GM19455 (cell line): ENCODE results near the gene MDGA2.
"Not testable (repeated sequence)": the region's sequence is repeated elsewhere in the genome, so short reads cannot be mapped to it uniquely, and the experiment has no call there.

Source experiments
- ATAC-seq: cut with Tn5 transposase; IDR thresholded peaks from one replicate; pipeline ENCODE4 v1.9.1; 2021; ENCODE audit not compliant: unreplicated experiment

The MDGA2 gene

DNA sequence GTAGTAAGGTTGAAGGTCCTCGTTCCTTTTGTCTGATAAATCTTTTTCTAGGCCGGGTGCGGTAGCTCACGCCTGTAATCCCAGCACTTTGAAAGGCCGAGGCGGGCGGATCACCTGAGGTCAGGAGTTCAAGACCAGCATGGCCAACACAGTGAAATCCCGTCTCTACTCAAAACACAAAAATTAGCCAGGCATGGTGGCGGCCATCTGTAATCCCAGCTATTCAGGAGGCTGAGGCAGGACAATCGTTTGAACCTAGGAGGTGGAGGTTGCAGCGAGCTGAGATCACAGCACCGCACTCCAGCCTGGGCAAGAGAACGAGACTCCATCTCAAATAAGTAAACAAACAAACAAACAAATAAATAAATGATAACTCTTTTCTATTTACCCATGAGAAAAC is 51.3 kb downstream of the MDGA2 start:
- ATAC-seq, result not testable (repeated sequence)

DNA sequence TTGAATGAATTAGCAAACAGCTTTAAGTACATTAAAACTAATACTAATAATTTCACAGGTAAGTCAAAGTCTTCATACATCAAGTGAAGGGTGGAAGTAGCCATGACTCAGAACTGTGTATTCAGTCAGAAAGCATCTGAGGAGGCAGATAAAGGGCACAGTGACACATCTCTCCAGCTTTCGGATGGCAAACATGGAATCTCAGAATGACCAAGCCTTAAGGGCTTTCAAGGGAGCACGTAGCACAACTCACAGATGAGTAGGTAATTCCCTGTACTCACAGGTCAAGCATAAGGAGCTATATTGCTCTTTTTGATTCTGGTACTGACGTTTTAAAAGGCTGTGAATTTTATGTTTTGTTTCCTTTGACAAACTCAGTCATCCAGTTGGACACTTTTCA is 56.0 kb downstream of the MDGA2 start:
- ATAC-seq, result no peak

DNA sequence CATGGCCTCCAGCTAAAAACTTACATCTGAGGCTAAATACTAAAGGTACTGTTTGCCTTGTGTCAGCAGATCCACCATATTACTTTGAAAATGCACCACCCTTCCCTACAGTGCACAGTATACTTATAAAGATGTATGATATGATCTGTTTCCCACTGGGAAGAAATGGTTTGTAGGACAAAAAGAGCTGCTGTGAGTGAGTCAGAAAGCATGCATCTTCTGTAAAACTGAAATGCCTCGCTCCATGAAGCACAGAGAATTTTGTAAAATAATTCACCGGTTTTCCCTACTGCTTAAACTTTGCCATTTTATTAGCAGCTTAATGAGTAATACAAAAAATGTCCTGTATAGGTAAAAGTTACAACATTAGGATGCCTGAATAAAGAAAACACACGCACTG is 68.8 kb downstream of the MDGA2 start:
- no peak for ATAC-seq

DNA sequence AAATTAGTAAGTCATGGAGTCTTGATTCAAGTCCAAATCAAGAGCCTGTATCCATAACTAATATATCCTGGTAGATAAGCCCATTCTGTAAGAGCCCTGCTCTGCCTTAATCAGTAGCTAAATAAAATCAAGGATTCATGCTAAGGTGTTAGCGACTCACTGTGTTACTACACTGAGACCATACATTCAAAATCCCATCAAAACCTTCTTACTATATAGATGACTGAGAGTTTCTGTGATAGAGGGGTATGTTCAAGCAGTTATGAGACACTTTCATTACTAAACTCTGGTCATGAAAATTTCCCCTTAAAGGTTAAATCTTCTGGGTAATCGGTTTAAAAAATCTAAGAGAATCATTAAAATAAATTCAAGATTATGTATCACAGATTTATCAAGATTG is 78.5 kb downstream of the MDGA2 start:
- no peak for ATAC-seq

DNA sequence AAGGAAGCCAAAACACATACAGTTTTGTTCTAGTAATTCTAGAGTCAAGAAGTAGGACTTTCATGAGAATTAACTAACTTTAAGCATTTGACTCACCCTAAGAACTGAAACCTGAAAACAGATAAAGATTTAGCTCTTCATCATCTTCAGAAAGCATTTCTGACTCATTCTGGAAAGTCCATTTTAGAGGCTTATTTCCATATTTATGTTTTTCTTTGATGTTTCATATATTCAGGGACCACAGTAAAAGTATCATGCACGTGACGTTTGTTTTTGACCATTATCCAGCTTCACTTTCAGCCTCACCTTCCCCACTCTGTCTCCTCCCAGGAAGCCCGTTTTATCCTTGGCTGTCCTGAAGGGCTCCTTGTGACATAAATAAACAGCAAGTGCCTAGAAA is 79.2 kb downstream of the MDGA2 start:
- peak; percentile 71 for ATAC-seq

DNA sequence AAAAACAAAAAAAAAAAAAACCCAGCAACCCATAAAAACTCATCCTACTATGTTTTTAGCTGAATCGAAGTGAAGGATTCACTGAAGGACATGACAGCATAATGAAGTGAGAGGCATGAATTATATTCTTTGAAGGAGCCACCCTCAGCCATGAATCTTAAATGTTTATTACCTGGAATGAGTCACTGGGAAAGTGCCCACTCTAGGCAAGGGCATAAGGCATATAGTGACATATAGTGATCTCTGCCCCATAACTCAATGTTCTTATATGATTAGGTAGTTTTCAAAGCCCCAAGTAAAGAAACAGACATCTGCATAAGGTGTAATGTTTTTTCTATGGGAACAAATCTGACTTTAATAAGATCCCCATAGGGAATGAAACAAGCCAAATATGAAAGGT is 79.9 kb downstream of the MDGA2 start:
- no peak for ATAC-seq

DNA sequence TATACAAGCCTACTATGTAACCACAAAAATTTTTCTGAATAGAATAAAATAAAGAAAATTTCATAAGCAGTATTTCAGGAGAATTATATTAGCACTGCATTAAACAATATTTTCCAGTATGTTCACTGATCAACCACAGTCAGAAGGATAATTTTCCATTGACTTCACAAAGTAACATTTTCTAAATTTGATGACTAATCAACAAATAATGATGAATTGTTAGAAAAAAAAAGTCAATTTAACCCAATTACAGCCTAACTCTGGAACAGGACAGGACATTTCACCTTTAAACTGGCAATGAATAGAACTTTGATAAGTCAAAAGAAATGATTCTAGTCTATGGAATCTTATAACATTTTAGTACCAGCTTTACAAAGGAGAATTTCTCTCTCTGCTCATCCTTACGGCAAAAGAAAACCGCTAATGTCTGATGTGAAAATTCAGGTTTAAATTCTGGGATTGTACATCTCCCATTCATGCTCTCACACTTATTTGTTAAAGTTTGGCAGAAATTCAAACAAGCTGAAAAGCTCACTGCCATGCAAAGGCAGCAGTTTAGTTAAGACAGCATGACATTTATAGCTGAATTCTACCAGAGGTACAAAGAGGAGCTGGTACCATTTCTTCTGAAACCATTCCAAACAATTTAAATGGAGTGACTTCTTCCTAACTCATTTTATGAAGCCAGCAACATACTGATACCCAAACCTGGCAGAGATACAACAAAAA is 84.5 kb downstream of the MDGA2 start:
- no peak for ATAC-seq

DNA sequence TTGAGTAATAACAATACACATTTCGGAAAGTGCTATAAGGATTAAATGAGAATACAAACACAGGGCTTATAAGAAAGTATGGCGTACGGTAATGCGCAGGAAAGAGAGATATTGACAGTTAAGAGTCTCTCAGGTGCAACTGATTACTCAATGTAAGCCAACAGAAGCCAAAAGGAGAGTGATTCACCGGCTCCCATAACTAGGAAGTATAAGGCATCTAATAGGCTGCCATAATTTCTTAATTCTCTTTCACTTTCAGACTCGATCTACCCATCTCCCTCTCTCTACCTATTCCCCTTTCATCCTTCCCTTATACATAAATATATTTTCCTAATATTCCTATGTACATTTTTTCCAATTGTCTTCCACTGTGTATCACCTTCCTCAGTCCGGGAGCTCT is 90.0 kb downstream of the MDGA2 start:
- no peak for ATAC-seq

DNA sequence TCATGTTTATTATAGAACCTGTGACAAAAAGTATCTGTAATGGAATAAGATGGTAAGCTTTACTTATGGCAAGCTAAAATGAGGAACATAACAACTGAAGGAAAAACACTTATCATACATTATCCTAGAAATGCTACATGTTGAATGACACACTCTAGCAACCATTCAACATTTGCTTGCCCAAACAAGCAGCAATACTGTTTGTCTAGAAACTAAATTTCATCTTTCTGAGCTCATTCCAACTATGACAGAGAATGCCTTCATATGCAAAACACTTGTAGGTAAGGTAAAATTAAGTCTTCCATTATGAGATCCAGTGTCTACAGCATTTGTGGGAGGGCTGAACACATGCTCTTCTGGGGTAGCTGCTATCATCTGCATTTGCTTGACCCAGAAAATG is 108.1 kb downstream of the MDGA2 start:
- no peak for ATAC-seq

DNA sequence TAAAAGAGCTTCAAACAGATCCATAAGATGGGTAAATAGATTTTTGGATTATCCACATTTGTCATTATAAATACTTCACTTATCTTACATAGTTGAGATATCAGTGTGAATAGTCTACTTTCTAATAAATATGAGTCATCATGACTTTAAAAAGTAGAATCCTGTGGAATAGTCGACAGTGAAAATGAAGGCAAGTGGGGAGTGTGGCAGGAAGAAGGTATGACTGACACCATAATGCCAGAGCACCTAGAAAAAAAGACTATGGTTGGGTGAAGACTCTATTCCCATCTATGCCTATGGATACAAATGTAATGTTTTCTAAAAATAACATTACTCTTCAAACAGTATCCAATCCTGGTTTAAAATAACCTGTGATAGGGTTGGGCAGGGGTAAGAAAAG is 117.5 kb downstream of the MDGA2 start:
- ATAC-seq, result no peak

DNA sequence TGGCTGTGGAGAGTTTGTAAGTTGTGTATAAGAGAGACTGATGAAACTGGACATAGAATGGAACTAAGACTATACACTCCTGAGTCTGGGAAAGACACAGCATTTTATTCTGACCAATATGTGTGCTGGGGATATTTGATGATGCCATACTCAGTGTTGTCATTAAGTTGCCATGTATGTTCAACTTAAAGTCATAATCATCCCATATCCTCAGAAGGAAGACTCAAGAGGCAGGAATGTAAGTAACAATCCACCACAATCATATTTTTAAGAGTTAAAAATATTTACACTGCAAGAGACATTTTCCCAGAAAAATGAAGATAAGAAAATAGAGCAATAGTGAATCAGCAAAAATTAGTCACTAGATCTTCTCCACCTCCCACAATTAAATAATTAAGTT is 120.1 kb downstream of the MDGA2 start:
- no peak for ATAC-seq

DNA sequence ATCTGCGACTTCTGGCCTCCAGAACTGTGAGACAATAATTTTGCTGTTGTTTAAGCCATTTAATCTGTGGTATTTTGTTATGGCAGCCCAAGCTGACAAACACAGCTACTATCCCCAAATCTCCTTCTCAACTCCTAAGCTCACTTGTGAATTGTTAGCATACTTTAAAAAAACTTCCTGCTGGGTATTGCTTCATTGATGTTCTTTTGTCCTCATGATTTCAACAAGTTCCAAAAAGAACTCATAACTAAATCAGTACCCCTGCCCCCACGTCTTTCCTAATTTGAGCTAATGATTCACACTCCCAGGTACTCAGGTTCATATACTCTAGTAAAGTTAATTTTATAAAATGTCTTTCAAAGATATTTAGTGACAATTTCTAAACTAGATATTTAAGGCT is 125.5 kb downstream of the MDGA2 start:
- ATAC-seq, result no peak

DNA sequence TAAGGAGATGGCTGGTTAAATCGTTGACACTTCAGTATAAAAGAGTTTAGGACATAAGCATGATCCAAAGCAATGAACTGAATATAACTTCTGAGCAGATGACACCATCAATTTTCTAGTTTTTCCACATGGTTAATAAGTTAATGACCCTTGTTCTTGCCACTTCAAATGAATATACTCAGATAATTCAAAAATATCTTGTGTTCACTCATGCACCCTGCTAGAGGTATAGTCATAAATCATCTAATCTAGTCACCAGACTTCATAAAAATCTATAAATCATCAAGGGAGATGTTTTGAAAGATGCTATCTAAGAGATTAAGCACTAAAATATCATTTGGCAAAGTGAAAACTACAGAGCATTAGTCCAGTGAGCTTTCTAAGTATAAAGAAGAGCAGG is 131.9 kb downstream of the MDGA2 start:
- ATAC-seq, result no peak

DNA sequence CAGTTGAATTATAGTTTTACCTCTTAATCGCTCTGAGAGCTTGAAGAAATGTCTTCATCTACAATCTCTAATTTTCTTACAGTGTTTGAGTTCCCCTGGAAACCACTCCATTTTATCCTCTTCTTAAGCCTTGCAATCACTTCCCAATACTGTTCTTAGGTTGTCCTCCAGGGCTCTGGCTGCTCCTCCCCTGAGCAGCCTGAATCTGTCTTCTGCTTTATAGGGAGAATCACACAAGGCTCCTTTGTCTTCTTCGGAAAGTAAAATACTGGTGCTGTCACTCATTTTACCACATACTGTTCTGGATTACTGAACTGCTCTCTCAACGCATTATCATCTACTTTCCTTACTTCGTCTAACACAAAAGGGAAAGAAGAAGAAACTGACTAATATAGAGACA is 133.7 kb downstream of the MDGA2 start:
- no peak for ATAC-seq

DNA sequence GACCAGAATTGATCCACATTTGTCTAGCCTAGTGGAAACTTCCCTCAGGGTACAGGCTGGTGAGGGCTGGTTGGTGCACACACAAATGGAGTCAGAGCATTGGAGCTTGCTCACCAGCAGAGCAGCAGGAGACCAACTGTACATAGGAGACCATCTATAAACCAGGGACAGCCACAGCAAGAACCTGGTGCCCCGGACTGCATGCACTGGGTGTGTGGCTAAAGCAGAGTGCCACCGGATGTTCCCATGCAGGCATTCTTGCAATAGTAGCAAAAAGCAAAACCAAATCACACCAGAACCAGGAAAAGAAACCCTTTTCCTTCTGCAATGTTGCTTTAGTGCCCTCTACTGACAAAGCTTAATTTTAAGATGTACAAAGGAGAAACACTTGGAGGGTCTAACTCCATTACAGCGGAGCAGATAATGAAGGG is 136.4 kb downstream of the MDGA2 start:
- no peak for ATAC-seq

DNA sequence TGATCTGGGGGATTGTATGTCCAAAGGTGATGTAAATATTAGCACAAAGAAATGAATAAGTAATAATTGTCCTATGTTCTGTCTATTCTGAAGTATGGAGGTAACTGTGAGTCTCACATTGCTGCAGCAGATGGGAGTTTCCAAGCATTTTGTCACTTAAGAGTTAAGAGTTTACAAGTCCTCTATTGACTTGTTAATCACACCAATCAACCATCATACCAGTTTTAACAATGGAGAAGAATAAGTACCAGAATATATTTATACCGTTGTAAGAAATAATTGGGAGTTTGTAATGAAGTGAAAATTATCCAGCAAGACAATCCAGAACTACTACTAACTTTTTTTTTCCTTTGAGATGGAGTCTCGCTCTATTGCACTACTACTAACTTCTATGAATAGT is 139.1 kb downstream of the MDGA2 start:
- ATAC-seq, result no peak

DNA sequence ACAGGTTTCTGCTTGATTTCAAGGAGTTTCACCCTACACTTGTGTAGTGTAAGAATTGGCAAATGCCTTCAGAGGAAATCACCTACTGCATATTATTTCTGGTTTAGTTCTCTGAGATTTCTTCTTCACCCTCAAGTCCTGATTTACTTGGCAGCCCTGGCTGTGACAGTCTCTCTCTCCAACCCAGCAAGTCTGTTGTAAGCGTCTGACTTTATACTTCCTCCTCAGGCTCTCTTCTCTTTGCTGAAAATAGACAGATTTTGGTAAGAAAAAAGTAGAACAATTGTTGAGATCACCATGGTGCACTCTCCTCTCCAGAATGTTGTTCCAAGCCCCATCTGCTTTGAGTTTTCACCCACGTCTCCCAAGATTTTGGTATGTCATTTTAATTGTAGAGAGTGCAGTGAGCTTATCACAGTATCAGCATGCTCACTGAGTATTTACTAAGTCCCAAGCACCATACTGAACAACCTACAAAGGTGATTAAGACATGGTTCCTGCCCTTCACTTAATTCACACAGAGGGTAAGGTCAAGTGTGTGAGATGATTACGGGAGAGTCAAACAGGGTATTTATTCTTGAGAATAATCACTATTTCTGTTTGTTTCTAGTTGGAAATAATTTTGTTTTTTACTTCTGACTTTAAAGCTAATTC is 148.7 kb downstream of the MDGA2 start:
- ATAC-seq, result no peak

DNA sequence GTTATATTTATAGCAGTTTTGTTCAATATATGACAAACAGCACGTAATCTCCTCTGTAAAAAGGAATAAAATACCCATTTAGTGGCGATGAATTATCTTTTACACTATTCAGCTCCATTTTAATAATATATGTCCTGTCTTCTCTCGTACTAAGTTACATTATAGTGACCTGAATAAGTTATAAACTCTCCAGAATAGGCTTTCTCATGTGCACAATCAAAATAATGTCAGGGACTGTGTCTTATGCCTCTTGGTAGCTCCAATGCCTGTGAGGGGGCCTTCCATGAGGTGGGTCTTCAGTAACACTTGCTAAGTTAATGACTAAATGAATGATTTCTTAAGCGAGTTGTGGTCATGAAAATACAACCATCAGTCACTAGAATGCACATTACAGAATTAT is 150.9 kb downstream of the MDGA2 start:
- no peak for ATAC-seq

DNA sequence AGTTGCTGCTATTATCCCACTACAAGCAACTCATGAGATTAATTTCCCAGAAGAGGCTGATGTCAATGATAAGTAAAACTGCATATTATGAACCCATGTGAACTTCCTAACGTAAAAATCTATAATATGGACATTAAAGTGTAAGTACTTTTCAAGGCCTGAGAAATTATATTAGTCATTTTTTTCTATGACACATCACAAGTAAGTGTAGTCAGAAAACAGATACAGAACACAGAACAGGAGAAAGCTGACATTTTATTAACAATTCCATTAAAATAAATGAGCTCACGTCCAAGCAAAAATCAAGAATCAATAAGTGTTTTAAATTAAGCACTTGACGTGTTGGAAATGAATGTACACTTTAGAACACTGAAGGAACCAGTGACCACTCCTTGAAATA is 155.0 kb downstream of the MDGA2 start:
- no peak for ATAC-seq

DNA sequence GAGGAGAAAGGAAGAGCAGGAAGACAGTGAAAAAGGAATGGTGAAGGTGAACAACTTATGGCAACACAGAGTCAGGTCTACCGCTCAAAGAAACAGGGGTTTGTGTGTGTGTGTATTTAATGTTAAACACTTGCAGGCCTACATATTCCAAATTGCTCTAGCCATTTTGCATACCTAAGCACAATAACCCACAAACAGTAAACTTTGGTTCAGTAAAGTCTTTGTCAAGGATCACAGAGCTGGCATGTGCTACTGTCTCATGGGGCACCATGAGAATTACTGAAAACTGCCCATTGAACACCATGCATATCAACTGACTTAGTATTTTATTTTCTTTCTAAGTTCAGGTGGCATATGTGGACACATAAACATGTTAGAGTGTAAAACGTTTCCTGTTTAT is 163.6 kb downstream of the MDGA2 start:
- no peak for ATAC-seq

DNA sequence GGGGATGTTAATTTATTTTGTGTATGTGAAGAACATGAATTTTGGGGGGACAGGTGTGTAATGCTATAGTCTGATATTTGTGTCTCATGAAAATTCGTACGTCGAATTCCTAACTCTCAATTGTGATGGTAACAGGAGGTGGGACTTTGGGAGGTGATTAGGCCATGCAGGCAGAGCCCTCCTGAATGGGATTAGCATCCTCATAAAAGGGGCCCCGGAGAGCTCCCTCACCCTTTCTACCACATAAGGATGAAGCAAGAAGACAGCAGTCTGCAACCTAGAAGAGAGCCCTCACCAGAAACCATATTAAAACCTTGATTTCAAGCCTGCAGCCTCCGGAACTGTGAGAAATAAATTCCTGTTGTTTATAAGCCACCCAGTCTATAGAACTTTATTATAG is 165.4 kb downstream of the MDGA2 start:
- no peak for ATAC-seq

DNA sequence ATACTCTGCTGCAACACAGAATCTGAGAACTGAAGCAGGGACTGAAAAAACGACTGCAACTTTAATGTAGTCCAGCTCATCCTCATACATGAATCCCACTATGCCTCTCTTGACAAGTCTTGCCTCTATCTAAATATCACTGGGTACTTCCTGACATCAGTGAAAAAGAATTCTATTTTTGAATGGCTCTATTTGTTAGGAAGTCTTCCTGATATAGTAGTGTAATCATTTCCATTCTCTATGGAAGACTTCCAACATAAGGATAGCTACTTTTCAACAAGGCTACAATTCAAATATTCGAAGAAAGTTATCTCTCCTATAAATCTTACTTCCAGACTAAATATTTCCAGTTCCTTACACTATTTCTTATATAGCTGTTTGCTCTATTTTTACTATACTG is 167.5 kb downstream of the MDGA2 start:
- ATAC-seq, result no peak

DNA sequence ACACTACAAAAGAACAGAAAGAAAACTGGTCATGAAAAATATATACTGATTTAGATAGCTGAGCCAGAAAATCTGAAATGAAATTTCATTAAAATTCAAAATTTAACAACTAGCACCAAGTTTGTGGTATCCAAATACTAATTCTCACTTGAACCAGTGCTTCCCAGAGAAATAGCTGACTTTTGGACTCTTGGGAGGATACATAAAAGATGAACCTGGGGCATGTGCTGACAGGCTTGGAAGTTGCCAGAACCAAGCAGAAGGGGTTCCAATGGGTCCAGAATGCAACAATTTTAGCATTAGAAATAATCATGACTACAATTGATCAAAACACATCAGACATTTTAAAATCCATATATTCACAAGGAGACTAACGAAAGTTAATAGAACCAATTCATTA is 175.0 kb downstream of the MDGA2 start:
- ATAC-seq, result no peak
